ENCODE data around the gene LNX1.
A peak's percentile ranks its signal among the peaks of the same experiment; 100 is the strongest.

LNX1 gene

DNA sequence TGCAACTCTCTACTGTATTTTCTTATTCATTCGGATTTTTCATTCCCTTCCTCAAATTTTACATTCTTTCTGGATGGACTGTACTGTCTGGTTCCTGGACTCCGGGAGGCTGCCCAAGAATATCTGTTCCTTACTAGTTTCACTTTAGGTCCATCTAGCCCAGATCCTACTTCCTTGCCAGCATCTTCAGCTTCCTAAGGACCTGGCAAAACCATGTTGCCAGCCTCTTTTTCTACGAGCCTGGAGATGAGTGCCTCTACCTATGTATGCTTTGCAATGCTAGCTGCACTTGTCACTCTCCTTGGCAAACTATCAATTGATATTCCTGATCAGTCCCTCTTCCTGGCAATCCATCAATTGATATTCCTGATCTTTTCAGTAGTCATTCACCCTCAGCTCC lies 5.6 kb upstream of the LNX1 start:
- ATAC-seq: no peak
- TF ChIP-seq, protein P1, sequence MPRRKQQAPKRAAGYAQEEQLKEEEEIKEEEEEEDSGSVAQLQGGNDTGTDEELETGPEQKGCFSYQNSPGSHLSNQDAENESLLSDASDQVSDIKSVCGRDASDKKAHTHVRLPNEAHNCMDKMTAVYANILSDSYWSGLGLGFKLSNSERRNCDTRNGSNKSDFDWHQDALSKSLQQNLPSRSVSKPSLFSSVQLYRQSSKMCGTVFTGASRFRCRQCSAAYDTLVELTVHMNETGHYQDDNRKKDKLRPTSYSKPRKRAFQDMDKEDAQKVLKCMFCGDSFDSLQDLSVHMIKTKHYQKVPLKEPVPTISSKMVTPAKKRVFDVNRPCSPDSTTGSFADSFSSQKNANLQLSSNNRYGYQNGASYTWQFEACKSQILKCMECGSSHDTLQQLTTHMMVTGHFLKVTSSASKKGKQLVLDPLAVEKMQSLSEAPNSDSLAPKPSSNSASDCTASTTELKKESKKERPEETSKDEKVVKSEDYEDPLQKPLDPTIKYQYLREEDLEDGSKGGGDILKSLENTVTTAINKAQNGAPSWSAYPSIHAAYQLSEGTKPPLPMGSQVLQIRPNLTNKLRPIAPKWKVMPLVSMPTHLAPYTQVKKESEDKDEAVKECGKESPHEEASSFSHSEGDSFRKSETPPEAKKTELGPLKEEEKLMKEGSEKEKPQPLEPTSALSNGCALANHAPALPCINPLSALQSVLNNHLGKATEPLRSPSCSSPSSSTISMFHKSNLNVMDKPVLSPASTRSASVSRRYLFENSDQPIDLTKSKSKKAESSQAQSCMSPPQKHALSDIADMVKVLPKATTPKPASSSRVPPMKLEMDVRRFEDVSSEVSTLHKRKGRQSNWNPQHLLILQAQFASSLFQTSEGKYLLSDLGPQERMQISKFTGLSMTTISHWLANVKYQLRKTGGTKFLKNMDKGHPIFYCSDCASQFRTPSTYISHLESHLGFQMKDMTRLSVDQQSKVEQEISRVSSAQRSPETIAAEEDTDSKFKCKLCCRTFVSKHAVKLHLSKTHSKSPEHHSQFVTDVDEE (CRISPR knock-in tag; IDR thresholded peaks at IDR 0.05): no peak
- TF ChIP-seq SNAI2 (CRISPR knock-in tag; IDR thresholded peaks at IDR 0.05) (no peak), ZC3H10 (CRISPR knock-in tag; IDR thresholded peaks at IDR 0.05) (no peak), ZNF70 (CRISPR knock-in tag; IDR thresholded peaks at IDR 0.05) (no peak), TOX (CRISPR knock-in tag; IDR thresholded peaks at IDR 0.05; ENCODE audit: borderline replicate concordance) (no peak), TCF4 (CRISPR knock-in tag; IDR thresholded peaks at IDR 0.05; ENCODE audit: borderline replicate concordance) (no peak), ARNTL (CRISPR knock-in tag; IDR thresholded peaks at IDR 0.05; ENCODE audit: borderline replicate concordance, low read depth) (no peak), OSR1 (CRISPR knock-in tag; IDR thresholded peaks at IDR 0.05) (no peak), ZNF8 (CRISPR knock-in tag; IDR thresholded peaks at IDR 0.05) (no peak), CSDC2 (CRISPR knock-in tag; IDR thresholded peaks at IDR 0.05) (no peak), ESRRG (CRISPR knock-in tag; IDR thresholded peaks at IDR 0.05) (no peak), ZFP3 (CRISPR knock-in tag; IDR thresholded peaks at IDR 0.05) (no peak)
- TF ChIP-seq, protein P2, sequence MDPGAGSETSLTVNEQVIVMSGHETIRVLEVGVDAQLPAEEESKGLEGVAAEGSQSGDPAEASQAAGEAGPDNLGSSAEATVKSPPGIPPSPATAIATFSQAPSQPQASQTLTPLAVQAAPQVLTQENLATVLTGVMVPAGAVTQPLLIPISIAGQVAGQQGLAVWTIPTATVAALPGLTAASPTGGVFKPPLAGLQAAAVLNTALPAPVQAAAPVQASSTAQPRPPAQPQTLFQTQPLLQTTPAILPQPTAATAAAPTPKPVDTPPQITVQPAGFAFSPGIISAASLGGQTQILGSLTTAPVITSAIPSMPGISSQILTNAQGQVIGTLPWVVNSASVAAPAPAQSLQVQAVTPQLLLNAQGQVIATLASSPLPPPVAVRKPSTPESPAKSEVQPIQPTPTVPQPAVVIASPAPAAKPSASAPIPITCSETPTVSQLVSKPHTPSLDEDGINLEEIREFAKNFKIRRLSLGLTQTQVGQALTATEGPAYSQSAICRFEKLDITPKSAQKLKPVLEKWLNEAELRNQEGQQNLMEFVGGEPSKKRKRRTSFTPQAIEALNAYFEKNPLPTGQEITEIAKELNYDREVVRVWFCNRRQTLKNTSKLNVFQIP (CRISPR knock-in tag; IDR thresholded peaks at IDR 0.05; ENCODE audit: borderline replicate concordance, low read depth): no peak
- TF ChIP-seq, protein P3, sequence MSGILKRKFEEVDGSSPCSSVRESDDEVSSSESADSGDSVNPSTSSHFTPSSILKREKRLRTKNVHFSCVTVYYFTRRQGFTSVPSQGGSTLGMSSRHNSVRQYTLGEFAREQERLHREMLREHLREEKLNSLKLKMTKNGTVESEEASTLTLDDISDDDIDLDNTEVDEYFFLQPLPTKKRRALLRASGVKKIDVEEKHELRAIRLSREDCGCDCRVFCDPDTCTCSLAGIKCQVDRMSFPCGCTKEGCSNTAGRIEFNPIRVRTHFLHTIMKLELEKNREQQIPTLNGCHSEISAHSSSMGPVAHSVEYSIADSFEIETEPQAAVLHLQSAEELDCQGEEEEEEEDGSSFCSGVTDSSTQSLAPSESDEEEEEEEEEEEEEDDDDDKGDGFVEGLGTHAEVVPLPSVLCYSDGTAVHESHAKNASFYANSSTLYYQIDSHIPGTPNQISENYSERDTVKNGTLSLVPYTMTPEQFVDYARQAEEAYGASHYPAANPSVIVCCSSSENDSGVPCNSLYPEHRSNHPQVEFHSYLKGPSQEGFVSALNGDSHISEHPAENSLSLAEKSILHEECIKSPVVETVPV (CRISPR knock-in tag; IDR thresholded peaks at IDR 0.05): no peak

DNA sequence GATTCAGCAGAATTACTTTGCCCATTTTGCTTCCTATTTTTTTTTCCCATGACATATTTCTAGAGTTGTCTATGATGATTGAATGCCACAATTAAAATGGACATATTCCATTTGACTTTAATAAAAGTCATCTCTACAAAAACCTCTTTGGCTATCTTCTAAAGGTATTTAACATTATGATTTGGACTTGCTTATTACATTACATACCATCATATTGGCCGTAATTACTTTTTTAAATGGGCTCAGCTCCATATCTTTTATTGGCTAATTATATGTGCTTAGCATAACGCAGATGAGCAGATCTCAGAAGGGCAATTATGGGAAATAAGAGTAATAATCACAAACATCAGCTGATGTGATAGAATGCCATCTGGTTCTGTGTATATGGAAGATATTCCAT lies 4.5 kb upstream of the LNX1 start:
- TF ChIP-seq, protein P1 (CRISPR knock-in tag; IDR thresholded peaks at IDR 0.05): peak; percentile 88; the same call in 1 of the 2 replicates
- peak; percentile 93 for TF ChIP-seq TCF4 (CRISPR knock-in tag; IDR thresholded peaks at IDR 0.05; ENCODE audit: borderline replicate concordance)
- TF ChIP-seq ZNF70 (CRISPR knock-in tag; IDR thresholded peaks at IDR 0.05): no peak
- TF ChIP-seq, protein P4, sequence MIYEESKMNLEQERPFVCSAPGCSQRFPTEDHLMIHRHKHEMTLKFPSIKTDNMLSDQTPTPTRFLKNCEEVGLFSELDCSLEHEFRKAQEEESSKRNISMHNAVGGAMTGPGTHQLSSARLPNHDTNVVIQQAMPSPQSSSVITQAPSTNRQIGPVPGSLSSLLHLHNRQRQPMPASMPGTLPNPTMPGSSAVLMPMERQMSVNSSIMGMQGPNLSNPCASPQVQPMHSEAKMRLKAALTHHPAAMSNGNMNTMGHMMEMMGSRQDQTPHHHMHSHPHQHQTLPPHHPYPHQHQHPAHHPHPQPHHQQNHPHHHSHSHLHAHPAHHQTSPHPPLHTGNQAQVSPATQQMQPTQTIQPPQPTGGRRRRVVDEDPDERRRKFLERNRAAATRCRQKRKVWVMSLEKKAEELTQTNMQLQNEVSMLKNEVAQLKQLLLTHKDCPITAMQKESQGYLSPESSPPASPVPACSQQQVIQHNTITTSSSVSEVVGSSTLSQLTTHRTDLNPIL (CRISPR knock-in tag; IDR thresholded peaks at IDR 0.05; ENCODE audit: low read depth): peak; percentile 88
- TF ChIP-seq GLIS3 (CRISPR knock-in tag; IDR thresholded peaks at IDR 0.05): no peak
- TF ChIP-seq OSR1 (CRISPR knock-in tag; IDR thresholded peaks at IDR 0.05): no peak
- TF ChIP-seq RARB (CRISPR knock-in tag; IDR thresholded peaks at IDR 0.05): no peak
- TF ChIP-seq ISL1 (CRISPR knock-in tag; IDR thresholded peaks at IDR 0.05): peak; percentile 97
- TF ChIP-seq CSDC2 (CRISPR knock-in tag; IDR thresholded peaks at IDR 0.05): no peak
- TF ChIP-seq ZNF565 (CRISPR knock-in tag; conservative IDR thresholded peaks at IDR 0.05; ENCODE audit: low read depth): no peak
- TF ChIP-seq, protein P3 (CRISPR knock-in tag; IDR thresholded peaks at IDR 0.05): peak; percentile 39; the same call in 1 of the 2 replicates
- TF ChIP-seq SNAI2 (CRISPR knock-in tag; IDR thresholded peaks at IDR 0.05): peak; percentile 87; the same call in 1 of the 2 replicates
- no peak for TF ChIP-seq PPARA (CRISPR knock-in tag; IDR thresholded peaks at IDR 0.05; ENCODE audit: borderline replicate concordance)
- TF ChIP-seq ZFP30 (CRISPR knock-in tag; IDR thresholded peaks at IDR 0.05): no peak
- TF ChIP-seq, protein P2 (CRISPR knock-in tag; IDR thresholded peaks at IDR 0.05; ENCODE audit: borderline replicate concordance, low read depth): no peak
- TF ChIP-seq ESRRG (CRISPR knock-in tag; IDR thresholded peaks at IDR 0.05): no peak
- no peak for TF ChIP-seq ZNF8 (CRISPR knock-in tag; IDR thresholded peaks at IDR 0.05)
- TF ChIP-seq BACH2 (CRISPR knock-in tag; IDR thresholded peaks at IDR 0.05; ENCODE audit: borderline replicate concordance): no peak
- TF ChIP-seq ARNTL (CRISPR knock-in tag; IDR thresholded peaks at IDR 0.05; ENCODE audit: borderline replicate concordance, low read depth): no peak
- TF ChIP-seq, protein P5, sequence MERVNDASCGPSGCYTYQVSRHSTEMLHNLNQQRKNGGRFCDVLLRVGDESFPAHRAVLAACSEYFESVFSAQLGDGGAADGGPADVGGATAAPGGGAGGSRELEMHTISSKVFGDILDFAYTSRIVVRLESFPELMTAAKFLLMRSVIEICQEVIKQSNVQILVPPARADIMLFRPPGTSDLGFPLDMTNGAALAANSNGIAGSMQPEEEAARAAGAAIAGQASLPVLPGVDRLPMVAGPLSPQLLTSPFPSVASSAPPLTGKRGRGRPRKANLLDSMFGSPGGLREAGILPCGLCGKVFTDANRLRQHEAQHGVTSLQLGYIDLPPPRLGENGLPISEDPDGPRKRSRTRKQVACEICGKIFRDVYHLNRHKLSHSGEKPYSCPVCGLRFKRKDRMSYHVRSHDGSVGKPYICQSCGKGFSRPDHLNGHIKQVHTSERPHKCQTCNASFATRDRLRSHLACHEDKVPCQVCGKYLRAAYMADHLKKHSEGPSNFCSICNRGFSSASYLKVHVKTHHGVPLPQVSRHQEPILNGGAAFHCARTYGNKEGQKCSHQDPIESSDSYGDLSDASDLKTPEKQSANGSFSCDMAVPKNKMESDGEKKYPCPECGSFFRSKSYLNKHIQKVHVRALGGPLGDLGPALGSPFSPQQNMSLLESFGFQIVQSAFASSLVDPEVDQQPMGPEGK (CRISPR knock-in tag; IDR thresholded peaks at IDR 0.05; ENCODE audit: borderline replicate concordance): no peak
- no peak for TF ChIP-seq ZFP3 (CRISPR knock-in tag; IDR thresholded peaks at IDR 0.05)
- TF ChIP-seq TOX (CRISPR knock-in tag; IDR thresholded peaks at IDR 0.05; ENCODE audit: borderline replicate concordance): no peak
- no peak for TF ChIP-seq ZC3H10 (CRISPR knock-in tag; IDR thresholded peaks at IDR 0.05)
- peak; percentile 51; the same call in 1 of the 3 replicates for ATAC-seq
